GM18520 (cell line): ENCODE measurements around the gene NUDC.
"Not testable (repeated sequence)": the region's sequence is repeated elsewhere in the genome, so short reads cannot be mapped to it uniquely, and the experiment has no call there.

Source experiments
- ATAC-seq: cut with Tn5 transposase; IDR thresholded peaks from one replicate; pipeline ENCODE4 v1.9.1; 2021; ENCODE audit not compliant: unreplicated experiment

Gene NUDC

DNA sequence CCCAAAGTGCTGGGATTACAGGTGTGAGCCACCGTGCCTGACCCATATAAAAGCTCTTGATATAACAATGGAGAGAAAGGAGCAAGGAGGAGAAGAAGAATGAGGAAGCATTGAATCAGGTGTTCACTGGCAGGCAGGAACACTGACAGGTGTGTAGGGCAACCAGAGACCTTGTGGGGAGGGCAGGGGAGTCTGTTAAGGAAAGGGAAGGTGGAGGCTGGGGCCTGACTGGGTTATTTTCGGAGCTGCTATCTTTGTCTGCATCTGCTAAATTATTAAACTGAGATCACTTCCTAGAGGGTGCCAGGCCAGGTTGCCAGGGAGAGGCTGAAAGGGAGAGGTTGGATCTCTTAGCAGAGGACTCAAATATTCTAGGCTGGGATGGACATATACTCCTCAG is 65.1 kb downstream of the NUDC start:
- ATAC-seq = no peak

DNA sequence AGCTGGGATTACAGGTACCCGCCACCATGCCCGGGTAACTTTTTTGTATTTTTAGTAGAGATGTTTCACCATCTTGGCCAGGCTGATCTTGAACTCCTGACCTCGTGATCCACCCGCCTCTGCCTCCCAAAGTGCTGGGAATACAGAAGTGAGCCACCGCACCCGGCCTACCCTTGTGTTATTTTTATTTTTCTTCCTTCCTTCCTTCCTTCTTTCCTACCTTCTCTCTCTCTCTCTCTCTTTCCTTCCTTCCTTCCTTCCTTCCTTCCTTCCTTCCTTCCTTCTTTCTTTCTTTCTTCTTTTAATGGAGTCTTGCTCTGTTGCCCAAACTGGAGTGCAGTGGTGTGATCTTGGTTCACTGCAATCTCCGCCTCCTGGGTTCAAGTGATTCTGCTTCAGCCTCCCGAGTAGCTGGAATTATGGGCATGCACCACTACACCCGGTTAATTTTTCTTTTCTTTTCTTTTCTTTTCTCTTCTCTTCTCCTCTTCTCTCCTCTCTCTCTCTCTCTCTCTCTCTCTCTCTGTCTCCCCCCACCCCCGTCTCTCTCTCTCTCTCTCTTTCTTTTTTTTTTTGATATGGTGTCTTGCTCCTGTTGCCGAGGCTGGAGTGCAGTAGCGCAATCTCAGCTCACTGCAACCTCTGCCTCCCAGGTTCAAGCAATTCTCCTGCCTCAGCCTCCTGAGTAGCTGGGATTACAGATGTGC is 68.0 kb downstream of the NUDC start:
- not testable (repeated sequence) for ATAC-seq

DNA sequence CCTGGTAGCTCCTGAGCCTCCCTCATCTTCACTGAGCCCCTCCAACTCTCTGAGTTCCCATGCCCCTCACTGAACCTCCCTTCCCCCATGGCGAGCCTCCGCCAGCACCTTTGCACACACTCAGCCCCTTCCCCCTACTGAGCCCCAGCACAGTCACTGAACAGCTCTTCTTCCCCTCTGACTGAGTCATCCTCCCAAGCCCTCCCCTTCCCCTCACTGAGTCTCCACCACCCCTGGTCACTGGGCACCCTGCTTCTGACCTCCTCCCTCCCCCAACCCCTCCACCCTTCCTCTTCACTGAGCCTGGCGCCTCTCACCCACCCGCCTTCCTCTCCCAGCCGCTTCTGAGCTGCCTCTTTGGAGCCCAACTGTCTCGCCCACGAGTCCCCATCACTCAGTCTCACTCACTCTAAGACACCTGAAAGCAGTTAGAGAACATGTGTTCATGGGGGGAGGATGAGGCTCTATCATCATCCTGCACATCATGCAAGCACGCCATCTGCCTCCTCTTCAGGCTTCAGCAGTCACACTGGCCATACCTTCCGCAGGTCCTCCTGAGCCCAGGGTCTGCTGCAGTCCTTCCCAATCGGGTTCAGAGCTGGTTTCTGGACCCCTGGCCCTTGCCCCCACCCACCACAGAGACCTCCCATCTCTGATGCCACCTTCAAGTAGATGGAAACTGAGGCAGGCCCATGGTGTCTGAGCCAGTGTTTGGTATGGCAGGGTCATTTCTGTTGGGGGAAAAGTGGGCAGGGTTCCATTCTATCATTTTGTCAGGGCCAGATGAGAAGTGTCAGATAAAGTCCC is 70.0 kb downstream of the NUDC start:
- ATAC-seq = no peak

DNA sequence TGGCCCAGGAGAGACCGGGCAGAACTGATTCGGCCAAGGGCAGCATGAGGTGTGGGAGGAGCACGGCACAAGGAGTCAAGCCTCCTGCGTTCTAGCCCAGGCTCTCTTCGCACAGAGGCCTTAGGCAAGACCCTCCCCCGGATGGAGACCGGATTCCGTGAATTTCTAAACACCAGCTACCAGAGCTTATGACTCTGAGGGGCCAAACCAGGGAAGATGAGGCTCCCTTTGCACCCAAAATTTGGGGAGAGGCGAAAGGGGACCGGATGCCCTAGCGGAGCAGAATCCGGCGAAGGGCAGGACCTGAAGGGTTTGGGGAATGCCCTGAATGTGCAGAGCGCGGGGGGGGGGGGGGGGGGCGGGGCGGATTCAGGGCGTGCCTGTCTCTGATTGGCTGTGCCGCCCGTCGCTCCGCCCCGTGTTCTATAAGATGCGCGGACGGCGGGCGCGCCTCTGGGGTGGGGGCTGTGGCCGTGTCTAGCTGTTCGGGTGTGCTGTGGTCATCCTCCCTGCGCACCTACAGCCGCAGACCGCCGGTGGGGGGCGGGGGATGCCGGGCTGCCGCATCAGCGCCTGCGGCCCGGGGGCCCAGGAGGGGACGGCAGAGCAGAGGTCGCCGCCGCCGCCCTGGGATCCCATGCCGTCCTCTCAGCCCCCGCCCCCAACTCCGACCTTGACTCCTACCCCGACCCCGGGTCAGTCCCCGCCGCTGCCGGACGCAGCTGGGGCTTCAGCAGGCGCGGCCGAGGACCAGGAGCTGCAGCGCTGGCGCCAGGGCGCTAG is 71.9 kb downstream of the NUDC start, which contains the start of gene TRNP1:
TRNP1 (plus strand) TSS at position 456 of the 783 bp plus-strand sequence; CDS start at position 551, 95 bp downstream.
- no peak for ATAC-seq

DNA sequence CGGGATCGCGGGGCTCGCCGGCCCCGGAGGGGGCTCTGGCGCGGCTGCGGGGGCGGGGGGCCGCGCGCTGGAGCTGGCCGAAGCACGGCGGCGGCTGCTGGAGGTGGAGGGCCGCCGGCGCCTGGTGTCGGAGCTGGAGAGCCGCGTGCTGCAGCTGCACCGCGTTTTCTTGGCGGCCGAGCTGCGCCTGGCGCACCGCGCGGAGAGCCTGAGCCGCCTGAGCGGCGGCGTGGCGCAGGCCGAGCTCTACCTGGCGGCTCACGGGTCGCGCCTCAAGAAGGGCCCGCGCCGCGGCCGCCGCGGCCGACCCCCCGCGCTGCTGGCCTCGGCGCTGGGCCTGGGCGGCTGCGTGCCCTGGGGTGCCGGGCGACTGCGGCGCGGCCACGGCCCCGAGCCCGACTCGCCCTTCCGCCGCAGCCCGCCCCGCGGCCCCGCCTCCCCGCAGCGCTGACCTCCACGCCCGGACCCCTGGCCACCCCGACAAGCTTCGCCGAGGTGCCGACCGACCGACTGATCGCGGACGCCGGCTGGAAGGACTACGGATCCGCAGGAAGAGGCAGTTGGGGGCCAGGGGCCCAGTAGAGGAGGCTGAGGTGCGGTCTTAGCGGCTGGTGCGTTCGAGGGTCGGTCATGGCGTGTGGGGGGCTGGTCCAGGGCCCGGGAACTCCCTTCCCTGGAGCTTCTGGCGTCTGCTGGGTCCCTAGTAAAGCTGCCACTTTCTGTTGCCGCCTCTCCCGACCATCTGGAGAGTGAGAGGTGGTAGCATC is 72.7 kb downstream of the NUDC start:
- ATAC-seq = no peak

DNA sequence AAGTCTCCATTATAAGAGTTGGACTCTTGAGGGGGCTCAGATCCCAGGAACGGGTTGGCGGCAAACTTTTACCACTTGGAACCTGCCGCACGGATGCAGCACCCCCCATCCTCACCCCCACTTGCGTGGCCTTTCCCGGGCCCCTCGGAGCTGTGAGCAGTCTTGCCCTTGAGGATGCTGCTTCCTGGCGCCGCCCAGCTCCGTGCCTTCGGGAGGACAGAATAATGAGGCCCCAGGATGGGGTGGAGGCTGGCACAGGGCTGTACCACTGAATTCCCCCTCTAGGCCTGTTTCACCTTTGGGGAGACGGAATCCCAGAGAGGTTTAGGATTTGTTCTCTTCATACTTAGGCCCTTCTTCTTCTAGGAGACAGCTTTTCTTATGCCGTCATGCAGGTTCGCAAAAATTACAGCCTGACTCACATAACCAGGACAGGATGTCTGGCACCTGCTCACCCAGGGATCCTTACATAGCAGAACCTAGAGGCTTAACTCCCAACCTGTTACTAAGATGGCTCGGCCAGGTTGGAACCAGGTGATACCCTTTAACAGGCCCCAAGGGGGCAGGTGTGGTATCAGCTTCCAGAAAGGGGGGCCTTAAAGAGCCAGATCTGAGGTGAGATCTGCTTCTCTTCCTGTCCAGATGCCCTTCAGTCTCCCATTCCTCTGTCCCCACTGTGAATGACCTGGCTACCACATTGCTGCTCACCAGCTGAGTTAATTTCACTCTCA is 73.4 kb downstream of the NUDC start:
- no peak for ATAC-seq

DNA sequence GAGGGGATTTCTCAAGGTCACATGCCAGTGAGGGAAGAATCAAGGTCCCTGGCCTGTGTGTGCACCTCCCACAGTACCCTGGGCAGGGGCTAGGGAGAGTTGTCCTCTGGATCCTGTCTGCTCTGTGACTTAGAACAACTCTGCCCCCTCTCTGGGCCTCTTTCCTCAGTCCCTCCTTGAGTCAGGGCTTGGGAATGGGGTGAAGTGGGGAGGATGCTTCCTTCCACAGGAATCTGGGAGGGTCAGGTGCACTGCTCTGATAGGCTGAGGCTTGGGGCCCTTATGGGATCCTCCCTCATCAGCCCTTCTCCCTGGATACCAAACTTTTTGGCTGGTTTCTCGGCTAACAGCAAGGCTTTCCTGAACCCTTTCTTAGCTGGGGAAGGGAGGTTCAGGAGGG is 74.5 kb downstream of the NUDC start:
- no peak for ATAC-seq
